GM19395 (cell line): ENCODE results near the gene IL11.

ENCODE experiments used
- ATAC-seq: cut with Tn5 transposase; IDR thresholded peaks from one replicate; pipeline ENCODE4 v1.9.1; 2021; ENCODE audit warnings: mild to moderate bottlenecking, moderate library complexity; ENCODE audit not compliant: unreplicated experiment

The IL11 gene

DNA sequence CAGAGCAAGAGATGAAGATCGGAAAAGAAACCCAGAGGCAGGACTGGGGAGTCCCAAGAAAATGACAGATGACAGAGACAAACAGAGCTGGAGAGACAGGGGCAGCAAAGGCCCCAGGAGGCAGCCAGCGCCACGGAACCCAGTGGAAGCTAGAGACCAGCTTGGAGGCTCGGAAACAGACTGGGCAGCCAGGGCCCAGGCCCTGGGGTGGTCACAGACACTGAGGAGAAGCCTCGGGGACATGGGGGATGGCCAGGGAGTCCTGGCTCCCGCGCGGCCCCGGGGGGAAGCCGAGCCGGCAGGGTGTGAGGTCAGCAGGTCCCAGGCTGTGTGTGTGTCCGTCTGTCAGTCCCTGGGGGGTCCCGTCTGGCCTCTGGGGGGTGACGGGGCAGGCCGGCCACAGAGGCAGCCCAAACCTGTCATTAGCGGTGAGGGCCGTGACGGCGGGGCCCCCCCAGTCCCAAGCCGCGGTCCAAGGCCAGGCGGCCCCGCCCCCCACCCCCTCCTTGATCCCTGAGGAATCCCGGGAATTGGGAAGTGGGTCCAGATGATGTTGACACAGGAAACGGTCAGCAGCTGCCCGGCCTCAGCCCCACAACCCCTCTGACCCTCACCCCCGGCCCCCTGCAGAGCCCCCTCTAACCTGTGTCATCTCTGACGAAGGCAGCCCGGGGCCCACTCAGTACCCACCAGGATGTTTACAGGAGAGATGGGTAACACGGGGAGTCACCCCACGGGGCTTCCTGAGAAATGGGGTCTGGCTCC lies 3.9 kb upstream of the IL11 start:
- no peak for ATAC-seq

DNA sequence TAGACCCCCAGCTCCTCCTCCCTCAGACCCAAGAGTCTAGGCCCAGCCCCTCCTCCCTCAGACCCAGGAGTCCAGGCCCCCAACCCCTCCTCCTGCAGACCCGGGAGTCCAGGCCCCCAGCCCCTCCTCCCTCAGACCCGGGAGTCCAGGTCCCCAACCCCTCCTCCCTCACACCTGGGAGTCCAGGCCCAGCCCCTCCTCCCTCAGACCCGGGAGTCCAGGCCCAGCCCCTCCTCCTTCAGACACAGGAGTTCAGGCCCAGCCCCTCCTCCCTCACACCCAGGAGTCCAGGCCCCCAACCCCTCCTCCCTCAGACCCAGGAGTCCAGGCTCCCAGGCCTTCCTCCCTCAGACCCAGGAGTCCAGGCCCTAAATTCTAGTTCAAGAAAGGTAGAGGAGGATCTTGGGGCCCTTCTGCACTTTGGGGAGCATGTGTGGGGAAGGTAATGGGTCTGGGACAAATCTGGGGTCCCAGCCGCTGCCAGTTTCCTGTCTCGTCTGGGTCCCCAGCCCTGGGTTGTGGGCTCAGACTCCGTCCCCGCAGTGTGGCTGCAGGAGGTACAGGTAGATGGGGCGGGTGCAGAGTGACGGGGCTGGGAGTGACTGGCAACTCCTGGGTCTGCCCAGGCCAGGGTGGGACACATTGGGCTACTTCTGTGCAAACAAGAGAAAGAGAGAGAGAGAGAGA lies 3.2 kb upstream of the IL11 start:
- no peak for ATAC-seq

DNA sequence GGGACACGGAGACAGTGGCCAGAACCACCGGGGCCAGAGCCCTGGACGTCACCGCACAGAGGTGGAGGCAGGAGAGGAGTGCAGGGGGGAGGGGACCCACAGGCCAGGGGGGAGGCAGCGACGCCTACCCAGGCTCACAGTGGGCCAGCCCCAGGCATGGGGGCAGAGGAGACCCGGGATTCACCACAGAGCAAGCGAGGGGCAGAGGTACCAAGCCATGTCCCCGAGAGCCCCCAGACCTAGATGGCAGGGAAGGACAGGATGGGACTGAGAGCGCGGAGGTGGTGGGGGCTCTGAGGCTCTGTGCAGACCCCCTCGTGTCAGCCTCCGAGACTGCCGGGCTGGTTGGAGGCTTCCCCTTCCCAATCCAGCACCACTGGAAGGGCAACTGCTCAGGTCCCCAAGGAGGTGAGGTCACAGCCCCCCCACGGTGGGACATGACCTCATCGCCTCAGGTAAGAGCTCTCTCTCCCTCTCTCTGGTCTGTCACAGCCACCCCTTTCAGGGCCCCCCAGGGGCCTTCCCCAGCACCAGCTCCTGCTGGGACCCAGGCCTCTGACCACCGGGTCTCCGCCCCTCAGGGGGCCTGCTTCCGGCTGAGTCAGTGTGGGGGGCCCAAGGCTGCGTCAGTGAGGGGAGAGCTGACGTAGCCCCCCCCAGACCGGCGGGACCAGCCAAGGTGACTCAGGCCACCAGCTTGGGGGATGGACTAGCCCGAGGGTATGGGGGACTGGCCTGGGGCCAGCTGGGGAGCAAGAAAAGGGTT lies 2.2 kb upstream of the IL11 start:
- no peak for ATAC-seq

DNA sequence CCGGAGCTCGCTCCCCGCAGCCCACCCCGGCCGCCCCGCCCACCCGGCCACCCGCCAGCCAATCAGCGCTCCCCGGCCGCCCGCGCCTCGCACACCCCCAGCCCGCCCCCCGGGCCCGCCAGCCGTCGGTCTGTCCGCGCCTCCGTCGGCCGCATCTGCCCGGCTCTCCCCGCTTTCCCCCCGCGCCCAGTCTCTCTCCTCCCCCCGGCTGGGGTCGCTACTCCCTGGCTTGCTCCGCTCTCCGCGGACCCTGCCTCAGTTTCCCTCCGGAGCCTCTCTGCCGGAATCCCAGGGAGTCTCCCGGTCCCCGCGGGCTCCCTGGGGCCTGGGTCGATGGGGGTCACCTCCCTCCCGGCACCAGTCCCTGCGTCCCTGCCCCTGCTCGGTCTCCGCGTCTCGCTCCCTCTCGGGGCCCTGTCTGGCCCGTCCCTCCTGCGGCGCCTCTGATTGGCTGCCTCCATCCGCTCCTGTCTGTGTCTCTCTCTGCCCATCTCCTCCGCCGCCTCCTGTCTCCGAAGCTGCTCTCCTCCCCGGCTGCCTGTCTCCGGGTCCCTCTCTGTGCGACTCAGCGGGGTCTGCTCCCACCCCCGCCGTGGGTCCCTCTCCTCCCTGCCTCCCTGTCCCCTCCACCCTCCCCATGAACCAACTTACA lies 484 bp downstream of the IL11 start:
- no peak for ATAC-seq

DNA sequence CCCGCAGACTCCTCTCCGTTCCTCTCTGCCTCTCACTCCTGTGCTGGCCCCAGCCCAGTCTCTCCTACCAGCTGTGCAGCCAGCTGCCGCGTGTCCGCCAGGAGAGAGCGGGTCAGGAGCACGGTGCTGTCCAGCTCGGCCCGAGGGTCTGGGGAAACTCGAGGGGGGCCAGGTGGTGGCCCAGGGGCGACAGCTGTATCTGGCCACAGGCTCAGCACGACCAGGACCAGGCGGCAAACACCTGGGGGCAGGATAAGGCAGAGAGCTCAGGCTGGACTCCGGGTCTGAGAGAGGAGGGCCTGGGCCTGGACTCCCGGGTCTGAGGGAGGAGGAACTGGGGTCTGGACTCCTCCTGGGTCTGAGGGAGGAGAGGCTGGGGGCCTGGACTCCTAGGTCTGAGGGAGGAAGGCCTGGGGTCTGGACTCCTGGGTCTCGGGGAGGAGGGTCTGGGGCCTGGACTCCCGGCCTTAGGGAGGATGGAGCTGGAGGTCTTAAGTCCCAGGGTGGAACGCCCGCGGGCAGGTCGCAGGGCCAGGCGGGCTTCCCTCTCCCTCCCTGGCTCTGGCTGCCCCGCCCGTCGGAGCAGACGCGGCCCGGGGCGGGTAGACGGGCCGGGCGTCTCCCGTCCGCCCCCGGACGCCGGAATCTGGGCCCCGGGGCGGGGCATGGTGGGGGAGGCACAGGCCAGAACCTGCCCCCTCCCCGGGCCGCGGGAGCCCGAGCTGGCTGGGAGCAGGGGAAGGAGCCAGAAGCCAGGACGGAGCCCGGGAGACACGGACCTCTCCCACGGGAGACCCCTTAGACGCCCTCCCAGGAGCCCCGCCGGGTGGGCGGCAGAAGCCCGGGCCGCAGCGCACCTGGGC lies 1.3 kb downstream of the IL11 start:
- no peak for ATAC-seq

DNA sequence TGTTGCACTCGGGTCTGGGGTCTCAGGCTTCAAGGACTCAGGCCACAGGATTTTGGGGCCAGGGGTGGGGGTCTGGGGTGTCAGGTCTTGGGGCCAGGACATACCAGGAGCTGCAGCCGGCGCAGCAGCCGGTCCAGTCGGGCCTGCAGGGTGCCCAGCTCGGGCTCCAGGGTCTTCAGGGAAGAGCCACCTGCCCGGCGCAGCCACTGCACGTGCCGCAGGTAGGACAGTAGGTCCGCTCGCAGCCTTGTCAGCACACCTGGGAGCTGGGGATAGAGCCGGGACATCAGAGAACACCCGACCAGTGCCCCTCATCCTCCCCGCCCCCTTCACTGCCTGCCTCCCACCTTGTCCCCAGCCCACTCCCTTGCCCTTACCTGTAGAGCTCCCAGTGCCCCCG lies 2.2 kb downstream of the IL11 start:
- no peak for ATAC-seq

DNA sequence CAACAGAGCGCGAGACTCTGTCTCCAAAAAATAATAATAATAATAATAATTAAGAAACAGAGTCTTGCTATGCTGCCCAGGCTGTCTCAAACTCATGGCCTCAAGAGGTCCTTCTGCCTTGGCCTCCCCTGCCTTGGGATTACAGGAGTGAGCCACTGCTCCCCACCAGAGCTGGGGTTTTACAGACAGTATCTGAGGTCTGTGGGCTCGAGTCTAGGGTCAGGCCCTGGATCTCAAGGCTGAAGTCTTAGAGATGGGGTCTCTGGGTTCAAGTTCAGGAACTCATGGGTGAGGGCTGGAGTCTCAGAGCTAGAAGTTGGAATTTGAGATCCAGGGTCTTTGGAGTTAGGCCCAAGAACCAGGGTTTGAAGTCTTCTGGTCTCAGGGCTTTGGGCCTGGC lies 3.5 kb downstream of the IL11 start:
- no peak for ATAC-seq

DNA sequence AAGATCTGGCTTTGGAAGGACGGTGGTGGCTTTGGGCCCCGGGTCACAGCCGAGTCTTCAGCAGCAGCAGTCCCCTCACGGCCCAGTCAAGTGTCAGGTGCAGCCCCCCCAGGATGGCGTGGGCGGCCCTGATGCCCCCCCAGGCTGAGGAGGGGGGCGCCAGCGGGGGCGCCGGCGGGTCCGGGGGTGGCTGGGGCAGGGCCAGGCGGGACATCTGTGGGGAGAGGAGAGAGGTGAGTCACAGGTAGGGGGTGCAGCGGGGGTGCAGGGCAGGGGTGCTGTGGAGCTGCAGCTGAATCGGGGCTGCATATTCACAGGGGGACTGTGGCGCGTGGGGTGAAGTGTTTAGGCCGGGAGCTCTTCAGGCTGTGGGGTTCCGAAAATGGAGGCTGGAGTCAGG lies 4.3 kb downstream of the IL11 start:
- ATAC-seq, result no peak

DNA sequence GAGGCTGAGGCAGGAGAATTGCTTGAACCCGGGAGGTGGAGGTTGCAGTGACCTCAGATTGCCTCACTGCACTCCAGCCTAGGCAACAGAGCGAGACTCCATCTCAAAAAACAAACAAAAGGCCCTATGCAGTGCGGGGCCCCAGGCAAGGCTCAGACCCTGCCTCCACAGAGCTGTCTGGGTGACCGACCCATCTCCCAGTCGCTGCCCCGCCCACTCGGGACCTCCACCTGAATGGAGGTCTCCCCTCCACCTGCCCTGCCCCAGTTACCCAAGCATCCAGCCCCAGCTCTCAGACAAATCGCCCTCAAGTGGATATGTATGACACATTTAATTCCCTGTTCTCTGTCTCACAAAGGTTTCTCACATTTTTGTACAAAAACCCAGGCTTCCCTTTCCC lies 5.0 kb downstream of the IL11 start:
- no peak for ATAC-seq

DNA sequence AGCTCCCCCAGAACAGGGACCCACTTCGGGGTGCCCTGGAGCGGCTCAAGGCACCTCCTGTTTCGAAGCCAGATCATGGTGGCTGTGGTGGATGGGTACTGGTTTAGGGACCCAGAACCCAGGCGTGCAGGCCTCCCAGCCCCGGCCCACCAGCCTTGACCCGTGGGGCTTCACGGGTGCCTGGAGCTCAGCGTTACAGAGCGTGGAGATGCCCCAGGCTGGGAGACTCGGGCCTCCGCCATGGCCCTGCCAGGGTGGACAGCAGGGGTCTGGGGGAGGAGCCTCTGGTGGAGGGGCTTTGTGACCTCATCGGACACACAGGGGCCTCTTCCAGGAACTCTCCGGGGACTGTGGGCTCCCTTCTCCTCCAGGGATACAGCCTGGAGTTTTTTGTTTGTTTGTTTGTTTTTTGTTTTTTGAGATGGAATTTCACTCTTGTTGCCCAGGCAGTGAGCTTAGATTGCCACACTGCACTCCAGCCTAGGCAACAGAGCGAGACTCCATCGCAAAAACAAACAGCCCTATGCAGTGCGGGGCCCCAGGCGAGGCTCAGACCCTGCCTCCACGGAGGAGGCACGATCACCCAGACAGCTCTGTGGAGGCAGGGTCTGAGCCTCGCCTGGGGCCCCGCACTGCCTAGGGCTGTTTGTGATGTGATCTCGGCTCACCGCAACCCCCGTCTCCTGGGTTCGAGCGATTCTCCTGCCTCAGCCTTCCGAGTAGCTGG lies 7.1 kb downstream of the IL11 start, which contains the start of gene GARIN5B:
TSS of gene GARIN5B (minus strand) at position 271 of the 727 bp plus-strand sequence. CDS start at position 77, 194 bp downstream.
- ATAC-seq, result no peak

DNA sequence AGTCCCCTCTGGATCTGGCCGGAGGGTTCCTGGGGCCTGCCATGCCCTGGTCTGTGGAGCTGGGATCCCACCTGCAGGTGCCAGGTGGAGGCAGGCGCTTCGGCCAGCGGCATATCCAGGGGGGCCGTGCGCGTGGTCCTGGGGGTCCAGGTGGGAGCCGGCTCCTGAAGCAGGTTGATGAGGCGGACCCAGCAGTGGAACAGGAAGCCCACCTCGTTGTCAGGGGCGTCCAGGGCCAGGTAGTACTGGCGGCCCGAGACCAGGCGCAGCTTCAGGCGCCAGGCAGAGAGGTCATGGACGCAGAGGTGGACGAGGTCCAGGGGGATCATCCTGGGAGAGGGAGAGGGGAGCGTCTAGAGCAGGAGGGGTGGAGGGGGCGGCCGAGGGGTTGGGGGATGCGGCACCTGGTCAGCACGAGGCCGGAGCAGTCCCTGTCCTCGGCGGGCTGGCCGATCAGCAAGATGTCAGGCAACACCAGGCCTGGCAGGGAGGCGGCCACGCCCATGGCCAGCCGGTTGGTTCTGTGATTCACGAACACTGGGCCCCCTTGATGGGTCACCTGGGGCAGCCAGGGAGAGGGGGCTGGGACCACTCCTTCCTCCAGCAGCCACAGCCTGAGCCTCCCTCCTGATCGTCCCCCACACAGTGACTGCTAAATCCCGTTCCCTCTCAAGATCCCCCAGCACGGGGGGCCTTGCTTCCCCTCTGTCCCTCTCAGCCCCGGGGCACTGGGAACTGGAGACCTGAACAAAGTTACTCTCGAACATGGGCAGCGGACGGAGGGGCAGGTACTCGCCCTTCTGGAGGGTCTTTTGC lies 7.9 kb downstream of the IL11 start:
- no peak for ATAC-seq

DNA sequence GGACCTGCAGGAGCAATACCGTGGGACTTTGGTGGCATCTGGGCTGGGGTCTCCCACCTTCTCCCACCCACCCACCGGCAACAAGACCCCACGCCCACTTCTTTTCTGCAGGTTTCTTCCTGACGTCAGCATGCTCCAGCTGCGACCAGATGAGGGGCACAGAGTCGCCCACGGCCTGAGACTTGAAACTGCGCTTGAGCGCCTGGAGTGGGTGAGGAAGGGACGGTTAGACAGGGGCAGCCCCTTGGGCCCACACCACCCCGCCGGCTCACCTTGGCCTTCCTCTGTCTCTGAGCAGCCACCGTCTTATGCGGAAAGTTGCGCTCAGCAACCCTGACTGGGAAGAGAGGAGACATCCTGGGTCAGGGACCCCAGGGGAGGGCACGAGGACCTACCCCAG lies 9.4 kb downstream of the IL11 start:
- ATAC-seq, result no peak

DNA sequence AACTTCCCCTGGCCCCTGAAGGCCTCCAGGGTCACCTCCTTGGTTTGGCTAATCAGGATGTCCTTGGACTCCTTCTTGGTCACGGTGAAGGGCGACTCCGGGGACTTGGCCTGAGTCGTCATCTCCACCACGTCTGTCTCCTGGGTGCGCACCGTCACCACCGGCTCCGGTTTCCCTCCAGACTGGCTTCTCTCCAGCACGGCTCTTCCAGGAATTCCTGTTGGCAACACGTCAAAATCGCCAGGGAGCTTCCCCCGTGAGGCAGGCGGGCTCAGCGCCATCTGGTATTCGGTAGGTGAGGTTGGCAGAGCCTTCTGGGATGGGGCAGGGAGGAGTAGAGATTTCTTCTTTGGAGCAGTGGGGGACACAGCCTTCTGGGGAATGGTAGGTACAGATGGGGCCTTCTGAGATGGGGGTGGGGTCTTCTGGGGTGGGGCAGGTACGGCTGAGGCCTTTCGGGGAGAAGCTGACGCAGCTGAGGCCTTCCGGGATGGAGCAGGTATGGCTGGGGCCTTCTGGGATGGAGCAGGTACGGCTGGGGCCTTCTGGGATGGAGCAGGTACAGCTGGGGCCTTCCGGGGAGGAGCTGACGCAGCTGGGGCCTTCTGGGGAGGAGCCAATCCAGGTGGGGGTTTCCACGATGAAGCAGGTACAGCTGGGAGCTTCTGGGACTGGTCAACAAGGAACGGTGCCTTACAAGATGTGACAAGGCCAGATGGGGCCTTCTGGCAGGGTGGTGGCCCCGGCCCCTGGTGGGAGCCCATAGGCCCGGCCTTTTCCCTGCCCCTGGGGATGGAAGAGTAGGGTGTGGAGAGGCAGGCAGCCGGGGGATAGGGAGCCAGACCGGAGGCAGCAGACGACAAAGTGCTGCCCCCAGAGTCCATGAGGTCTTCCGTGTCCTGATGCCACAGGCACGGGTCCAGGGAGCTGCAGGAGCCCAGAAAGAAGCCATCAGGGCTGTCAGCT lies 11.0 kb downstream of the IL11 start:
- ATAC-seq, result no peak

DNA sequence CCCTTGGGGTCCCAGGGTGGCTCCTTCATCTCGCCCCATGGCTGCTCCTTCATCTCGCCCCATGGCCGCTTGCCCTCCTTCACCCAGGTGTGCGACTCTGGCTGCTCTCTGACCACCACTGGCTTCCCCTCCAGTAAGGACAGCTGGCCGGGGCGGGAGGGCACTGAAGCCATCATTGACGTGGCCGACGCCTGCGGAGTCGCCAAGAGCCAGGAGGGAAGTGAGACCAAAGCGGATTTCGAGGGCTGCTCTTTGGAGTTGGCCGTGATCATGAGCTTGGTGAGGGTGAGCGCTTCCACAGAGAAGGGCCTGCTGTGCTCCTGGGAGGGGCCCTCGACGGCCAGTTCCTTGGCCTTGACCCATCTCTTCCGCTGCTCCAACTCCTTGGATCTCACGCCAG lies 11.8 kb downstream of the IL11 start:
- ATAC-seq, result no peak

DNA sequence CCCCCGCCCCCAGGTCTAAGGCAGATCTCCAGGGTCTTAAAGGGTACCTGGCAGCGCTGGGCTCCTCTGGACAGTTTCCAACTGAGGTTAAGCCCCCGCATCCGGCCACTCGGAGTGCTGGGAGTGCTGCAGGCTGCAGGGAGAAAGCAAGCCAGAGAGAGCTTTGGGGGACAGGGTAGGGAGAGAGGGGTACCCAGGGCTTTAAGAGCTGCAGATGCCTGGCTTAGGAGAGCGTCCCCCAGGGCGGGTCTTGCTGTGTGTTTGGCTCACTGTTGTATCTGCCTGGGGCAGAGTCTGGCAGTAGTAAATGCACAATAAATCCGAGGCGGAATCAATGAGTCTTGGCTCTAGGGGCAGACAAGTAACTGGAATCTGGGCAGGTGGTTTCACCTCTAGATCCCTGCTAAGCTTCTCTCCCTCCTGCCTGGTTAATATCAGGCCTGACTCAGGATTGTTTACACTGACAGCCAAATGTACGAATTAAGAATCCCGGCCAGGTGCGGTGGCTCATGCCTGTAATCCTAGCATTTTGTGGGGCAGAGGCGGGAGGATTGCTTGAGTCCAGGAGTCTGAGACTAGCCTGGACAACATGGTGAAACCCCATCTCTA lies 14.9 kb downstream of the IL11 start:
- no peak for ATAC-seq

DNA sequence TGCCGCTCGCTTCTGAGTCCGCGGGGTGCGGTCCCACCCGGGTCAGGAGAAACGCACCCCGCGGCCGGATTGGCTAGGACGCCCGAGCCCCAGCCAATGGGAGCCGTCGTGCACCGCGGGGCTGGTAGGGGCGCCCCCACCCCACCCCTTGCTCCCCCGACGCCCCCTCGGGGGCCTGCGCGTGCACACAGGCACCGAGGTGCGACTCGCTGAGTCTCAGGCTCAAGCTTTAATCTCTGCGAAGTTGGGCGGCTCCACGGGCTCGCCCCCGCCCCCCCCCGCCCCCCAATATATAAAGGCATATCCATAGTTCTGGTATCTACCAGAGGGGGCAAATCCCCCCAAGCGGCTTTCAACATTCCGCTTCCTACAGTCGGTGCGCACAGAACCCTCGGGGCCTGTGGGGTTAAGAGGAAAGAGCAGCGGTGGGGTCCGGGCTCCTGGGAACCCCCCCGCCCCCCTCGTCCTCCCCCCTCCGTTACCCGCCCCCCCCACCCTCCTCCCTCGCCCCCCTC lies 15.5 kb downstream of the IL11 start, which contains the start of gene COX6B2:
TSS of gene COX6B2 (minus strand) at position 22 of the 515 bp plus-strand sequence. CDS start 198 bp downstream, outside the sequence.
- no peak for ATAC-seq
